ENCODE results near the gene PRRT1B.

Gene PRRT1B

GRCh38 chr9:131523451-131524435 is 21.6 kb upstream of the PRRT1B start:
- peaks cover 4% of the 10 kb centered on the region; the same call in 1 of the 2 replicates for H3K79me2 ChIP-seq (ENCODE audit: insufficient read depth, low read length)
- H4K20me1 ChIP-seq (ENCODE audit: insufficient read depth, low read length, poor library complexity, severe bottlenecking), result no peaks in the 10 kb centered on the region
- no peak for TF ChIP-seq EZH2phosphoT487 (IDR thresholded peaks at IDR 0.05; ENCODE audit: borderline replicate concordance)
- TF ChIP-seq, protein P1, sequence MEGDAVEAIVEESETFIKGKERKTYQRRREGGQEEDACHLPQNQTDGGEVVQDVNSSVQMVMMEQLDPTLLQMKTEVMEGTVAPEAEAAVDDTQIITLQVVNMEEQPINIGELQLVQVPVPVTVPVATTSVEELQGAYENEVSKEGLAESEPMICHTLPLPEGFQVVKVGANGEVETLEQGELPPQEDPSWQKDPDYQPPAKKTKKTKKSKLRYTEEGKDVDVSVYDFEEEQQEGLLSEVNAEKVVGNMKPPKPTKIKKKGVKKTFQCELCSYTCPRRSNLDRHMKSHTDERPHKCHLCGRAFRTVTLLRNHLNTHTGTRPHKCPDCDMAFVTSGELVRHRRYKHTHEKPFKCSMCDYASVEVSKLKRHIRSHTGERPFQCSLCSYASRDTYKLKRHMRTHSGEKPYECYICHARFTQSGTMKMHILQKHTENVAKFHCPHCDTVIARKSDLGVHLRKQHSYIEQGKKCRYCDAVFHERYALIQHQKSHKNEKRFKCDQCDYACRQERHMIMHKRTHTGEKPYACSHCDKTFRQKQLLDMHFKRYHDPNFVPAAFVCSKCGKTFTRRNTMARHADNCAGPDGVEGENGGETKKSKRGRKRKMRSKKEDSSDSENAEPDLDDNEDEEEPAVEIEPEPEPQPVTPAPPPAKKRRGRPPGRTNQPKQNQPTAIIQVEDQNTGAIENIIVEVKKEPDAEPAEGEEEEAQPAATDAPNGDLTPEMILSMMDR (conservative IDR thresholded peaks at IDR 0.05; ENCODE audit: low read length), result no peak
- H3F3A ChIP-seq (ENCODE audit: low read depth), result no peaks in the 10 kb centered on the region
- no peak overlapping the region for H3K4me3 ChIP-seq (ENCODE audit: low read length, poor library complexity, severe bottlenecking)
- no peak overlapping the region for H3K9ac ChIP-seq (ENCODE audit: low read depth, low read length, poor library complexity, severe bottlenecking)
- no peaks in the 10 kb centered on the region for H3K27me3 ChIP-seq (ENCODE audit: insufficient read depth, low read length, poor library complexity, severe bottlenecking)
- H3K36me3 ChIP-seq (ENCODE audit: insufficient read depth, low read length), result peaks cover 55% of the 10 kb centered on the region; the same call in 1 of the 2 replicates
- H3K4me2 ChIP-seq (ENCODE audit: low read depth, low read length, poor library complexity, severe bottlenecking), result no peak overlapping the region
- no peak overlapping the region for H2AFZ ChIP-seq (ENCODE audit: low read length)
- H3K9me3 ChIP-seq (ENCODE audit: insufficient read depth, low read depth, low read length), result no peaks in the 10 kb centered on the region
- no peaks in the 10 kb centered on the region for H3K9me2 ChIP-seq (replicated peaks; ENCODE audit: low read depth, low read length)
- no peaks in the 10 kb centered on the region for H3K4me1 ChIP-seq (ENCODE audit: insufficient read depth, low read length, poor library complexity, severe bottlenecking)

- no peak for TF ChIP-seq EZH2phosphoT487 (IDR thresholded peaks at IDR 0.05; ENCODE audit: borderline replicate concordance)
- TF ChIP-seq, protein P1 (conservative IDR thresholded peaks at IDR 0.05; ENCODE audit: low read length), result no peak
- Histone ChIP-seq H3K36me3 (ENCODE audit: insufficient read depth, low read length) (peaks cover 46% of the 10 kb centered on the region; the same call in 1 of the 2 replicates), H3K9me2 (replicated peaks; ENCODE audit: low read depth, low read length) (no peaks in the 10 kb centered on the region), H3K4me2 (ENCODE audit: low read depth, low read length, poor library complexity, severe bottlenecking) (no peak overlapping the region), H3K9ac (ENCODE audit: low read depth, low read length, poor library complexity, severe bottlenecking) (no peak overlapping the region), H3K79me2 (ENCODE audit: insufficient read depth, low read length) (peaks cover 15% of the 10 kb centered on the region), H4K20me1 (ENCODE audit: insufficient read depth, low read length, poor library complexity, severe bottlenecking) (no peaks in the 10 kb centered on the region), H3F3A (ENCODE audit: low read depth) (no peaks in the 10 kb centered on the region), H3K9me3 (ENCODE audit: insufficient read depth, low read depth, low read length) (no peaks in the 10 kb centered on the region), H2AFZ (ENCODE audit: low read length) (no peak overlapping the region), H3K4me1 (ENCODE audit: insufficient read depth, low read length, poor library complexity, severe bottlenecking) (peaks cover 4% of the 10 kb centered on the region), H3K27me3 (ENCODE audit: insufficient read depth, low read length, poor library complexity, severe bottlenecking) (no peaks in the 10 kb centered on the region), H3K4me3 (ENCODE audit: low read length, poor library complexity, severe bottlenecking) (no peak overlapping the region)
Observed at GRCh38 chr9:131524665-131525315, 20.5 kb upstream of the PRRT1B start.

DNA sequence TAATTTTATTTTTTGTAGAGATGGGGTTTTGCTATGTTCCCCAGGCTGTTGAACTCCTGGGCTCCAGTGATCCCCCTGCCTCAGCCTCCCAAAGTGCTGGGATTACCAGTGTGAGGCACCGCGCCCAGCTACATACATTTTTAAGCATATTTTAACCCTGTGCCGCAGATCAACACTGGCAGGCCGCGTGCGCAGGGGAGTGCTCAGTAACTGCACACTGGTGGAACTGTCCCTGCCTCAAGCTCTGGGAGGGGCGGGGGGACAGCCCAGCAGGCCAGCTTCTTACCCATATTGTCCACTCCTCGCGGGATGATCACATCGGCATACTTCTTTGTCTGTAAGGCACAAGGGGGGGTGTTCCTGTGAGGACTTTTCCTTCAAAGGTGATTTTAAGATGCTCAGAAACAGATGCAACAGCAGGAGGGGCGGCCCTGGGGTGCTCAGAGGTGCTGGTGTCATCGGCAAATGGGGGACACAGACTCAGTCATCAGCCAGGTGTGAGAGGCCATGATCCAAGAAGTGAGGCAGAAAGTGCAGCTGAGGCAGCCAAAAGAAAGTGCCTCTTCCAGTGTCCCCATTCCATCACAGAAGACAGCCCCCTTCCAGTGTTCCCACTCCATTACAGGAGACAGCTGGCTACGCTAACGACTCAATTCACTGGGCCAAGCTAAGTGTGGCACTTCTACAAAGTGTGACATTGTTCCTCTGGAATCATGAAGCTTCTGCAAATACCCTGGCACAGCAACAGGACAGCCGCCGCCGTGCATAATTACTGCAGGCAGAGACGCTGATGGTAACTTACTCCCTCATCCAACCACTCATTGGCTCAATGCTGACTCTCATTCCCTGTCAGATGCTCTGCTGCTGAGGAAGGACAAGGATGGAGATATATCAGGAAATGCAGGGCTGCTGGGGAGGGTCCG is 19.4 kb upstream of the PRRT1B start:
- no peak overlapping the region for H3K9ac ChIP-seq (ENCODE audit: low read depth, low read length, poor library complexity, severe bottlenecking)
- TF ChIP-seq, protein P1 (conservative IDR thresholded peaks at IDR 0.05; ENCODE audit: low read length), result no peak
- no peak for TF ChIP-seq EZH2phosphoT487 (IDR thresholded peaks at IDR 0.05; ENCODE audit: borderline replicate concordance)
- peaks cover 26% of the 10 kb centered on the region for H3K79me2 ChIP-seq (ENCODE audit: insufficient read depth, low read length)
- H3K9me3 ChIP-seq (ENCODE audit: insufficient read depth, low read depth, low read length), result no peaks in the 10 kb centered on the region
- H3K9me2 ChIP-seq (replicated peaks; ENCODE audit: low read depth, low read length), result no peaks in the 10 kb centered on the region
- no peak overlapping the region for H2AFZ ChIP-seq (ENCODE audit: low read length)
- peaks cover 4% of the 10 kb centered on the region for H4K20me1 ChIP-seq (ENCODE audit: insufficient read depth, low read length, poor library complexity, severe bottlenecking)
- H3K4me2 ChIP-seq (ENCODE audit: low read depth, low read length, poor library complexity, severe bottlenecking), result no peak overlapping the region
- no peaks in the 10 kb centered on the region for H3F3A ChIP-seq (ENCODE audit: low read depth)
- peaks cover 38% of the 10 kb centered on the region; the same call in 1 of the 2 replicates for H3K36me3 ChIP-seq (ENCODE audit: insufficient read depth, low read length)
- no peaks in the 10 kb centered on the region for H3K27me3 ChIP-seq (ENCODE audit: insufficient read depth, low read length, poor library complexity, severe bottlenecking)
- no peak overlapping the region for H3K4me3 ChIP-seq (ENCODE audit: low read length, poor library complexity, severe bottlenecking)
- peaks cover 4% of the 10 kb centered on the region for H3K4me1 ChIP-seq (ENCODE audit: insufficient read depth, low read length, poor library complexity, severe bottlenecking)

Data from Loucy (cell line).